AG04449 (cell line): ENCODE measurements around the gene NGEF.
A peak's percentile ranks its signal among the peaks of the same experiment; 100 is the strongest.
"Not testable (repeated sequence)": the region's sequence is repeated elsewhere in the genome, so short reads cannot be mapped to it uniquely, and the experiment has no call there.

Experiments
- CTCF ChIA-PET: fragments of 350-600 bp; formaldehyde crosslinking; extraction: SDS; loops from one replicate; lab custom pipeline; 2021; ENCODE audit warnings: antibody characterized with exemption; lab: Yijun Ruan, JAX
- POLR2A ChIA-PET: fragments of 400-600, 350-600 bp; formaldehyde crosslinking; extraction: SDS; loops from one replicate; lab custom pipeline; 2020; ENCODE audit warnings: antibody characterized with exemption, inconsistent platforms; lab: Yijun Ruan, JAX
- DNase-seq: peaks from one replicate; pipeline ENCODE4 v3.0.0-alpha.2; 2010; ENCODE audit warnings: low read depth, low spot score
- H3K4me3 ChIP-seq: 2 replicates; pipeline ENCODE4 v1.5.1; 2011; ENCODE audit warnings: low read depth, mild to moderate bottlenecking, control low read depth, low read length
- TF ChIP-seq, protein P1 (sequence below): IDR thresholded peaks from one replicate; pipeline ENCODE4 v1.5.1; 2011; ENCODE audit warnings: mild to moderate bottlenecking, moderate library complexity, low read length, control low read depth, inconsistent platforms; ENCODE audit not compliant: insufficient read depth; ENCODE audit errors: missing control alignments

NGEF gene

DNA sequence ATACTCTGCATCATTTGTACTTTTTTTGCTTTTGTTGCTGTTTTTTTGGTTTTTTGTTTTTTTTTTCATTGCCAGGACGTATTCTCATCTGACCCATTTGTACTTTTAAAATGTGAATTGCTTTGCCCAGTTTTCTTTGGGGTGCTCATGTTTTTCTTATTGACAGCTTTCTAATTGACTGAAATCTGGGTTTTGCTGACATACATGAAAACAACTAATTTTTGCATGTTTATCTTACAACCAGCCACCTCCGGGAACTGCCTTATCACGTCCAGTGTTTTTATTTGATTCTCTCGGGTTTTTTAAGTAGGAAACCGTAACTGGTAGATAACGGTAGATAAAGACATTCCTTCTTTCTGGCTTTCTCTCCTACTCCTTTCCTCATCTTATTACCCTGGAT is 104.4 kb downstream of the NGEF start:
- no peak for DNase-seq
- CTCF ChIA-PET = no interaction called here
- POLR2A ChIA-PET = no interaction called here
- no peak overlapping the region for H3K4me3 ChIP-seq
- TF ChIP-seq, protein P1, sequence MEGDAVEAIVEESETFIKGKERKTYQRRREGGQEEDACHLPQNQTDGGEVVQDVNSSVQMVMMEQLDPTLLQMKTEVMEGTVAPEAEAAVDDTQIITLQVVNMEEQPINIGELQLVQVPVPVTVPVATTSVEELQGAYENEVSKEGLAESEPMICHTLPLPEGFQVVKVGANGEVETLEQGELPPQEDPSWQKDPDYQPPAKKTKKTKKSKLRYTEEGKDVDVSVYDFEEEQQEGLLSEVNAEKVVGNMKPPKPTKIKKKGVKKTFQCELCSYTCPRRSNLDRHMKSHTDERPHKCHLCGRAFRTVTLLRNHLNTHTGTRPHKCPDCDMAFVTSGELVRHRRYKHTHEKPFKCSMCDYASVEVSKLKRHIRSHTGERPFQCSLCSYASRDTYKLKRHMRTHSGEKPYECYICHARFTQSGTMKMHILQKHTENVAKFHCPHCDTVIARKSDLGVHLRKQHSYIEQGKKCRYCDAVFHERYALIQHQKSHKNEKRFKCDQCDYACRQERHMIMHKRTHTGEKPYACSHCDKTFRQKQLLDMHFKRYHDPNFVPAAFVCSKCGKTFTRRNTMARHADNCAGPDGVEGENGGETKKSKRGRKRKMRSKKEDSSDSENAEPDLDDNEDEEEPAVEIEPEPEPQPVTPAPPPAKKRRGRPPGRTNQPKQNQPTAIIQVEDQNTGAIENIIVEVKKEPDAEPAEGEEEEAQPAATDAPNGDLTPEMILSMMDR = no peak

DNA sequence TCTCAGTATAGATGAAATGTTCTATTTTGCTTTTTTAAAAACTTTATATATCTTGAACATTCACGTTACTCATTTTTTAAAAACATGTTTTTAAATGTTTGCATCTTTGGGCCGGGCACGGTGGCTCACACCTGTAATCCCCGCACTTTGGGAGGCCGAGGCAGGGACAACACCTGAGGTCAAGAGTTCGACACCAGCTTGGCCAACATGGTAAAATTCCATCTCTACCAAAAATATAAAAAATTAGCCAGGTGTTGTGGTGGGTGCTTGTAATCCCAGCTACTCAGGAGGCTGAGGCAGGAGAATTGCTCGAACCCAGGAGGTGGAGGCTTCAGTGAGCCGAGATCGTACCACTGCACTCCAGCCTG is 105.4 kb downstream of the NGEF start:
- CTCF ChIA-PET, H3K4me3 ChIP-seq: not testable (repeated sequence)

DNA sequence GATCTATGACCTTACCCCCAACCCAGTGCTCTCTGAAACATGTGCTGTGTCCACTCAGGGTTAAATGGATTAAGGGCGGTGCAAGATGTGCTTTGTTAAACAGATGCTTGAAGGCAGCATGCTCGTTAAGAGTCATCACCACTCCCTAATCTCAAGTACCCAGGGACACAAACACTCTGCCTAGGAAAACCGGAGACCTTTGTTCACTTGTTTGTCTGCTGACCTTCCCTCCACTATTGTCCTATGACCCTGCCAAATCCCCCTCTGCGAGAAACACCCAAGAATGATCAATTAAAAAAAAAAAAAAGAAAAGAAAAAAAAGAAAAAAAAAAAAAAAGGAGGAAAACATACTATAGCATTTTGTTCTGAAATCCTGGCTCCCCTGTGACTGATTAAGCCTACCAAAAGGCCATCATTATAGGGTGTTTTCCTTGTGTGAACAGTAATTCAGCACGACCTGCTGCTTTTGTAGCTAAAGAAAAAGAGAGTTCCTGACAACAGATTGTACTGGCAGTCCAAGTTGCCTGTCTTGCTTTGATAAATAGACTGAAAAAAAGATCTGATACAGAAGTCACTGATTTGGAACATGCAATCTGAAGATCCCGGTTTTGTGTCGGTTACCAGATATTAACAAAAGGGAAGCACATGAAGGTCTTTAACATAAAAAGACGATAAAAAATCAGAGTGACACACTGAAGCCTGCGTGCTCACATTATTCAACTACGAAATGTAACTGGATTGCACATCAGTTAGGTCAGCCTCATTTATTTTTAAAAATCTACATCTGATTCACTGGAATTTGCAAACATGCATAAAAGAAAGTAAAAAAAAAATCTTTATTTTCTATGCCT is 106.0 kb downstream of the NGEF start:
- DNase-seq, H3K4me3 ChIP-seq, POLR2A ChIA-PET, CTCF ChIA-PET: not testable (repeated sequence)

More for the DNA sequence above, 105.4 kb downstream of the NGEF start:
- DNase-seq, POLR2A ChIA-PET: not testable (repeated sequence)

DNA sequence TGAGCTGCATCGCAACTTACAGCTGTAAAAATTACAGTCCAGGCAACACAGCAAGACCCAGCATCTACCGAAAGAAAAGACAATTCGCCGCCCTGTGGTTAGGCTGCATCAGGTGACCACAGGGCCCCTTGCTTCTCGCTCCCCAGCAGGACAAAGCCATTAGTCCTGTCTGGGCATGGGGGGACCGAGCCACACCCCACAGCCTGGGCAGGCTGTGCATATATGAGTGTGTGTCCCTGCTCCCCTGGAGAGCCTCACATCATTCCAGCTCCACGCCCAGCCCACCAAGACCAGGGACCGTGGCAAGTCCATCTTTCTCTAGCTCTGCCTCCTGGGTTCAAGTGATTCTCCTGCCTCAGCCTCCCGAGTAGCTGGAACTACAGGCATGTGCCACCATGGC is 109.1 kb downstream of the NGEF start:
- ChIA-PET POLR2A (no interaction called here), CTCF (interaction anchor here (1.3 kb wide), 1 partner anchor 149 kb away, joined by 3 read pairs; no protein-coding TSS in a partner anchor)
- TF ChIP-seq, protein P1 = no peak
- no peak overlapping the region for H3K4me3 ChIP-seq
- no peak for DNase-seq

DNA sequence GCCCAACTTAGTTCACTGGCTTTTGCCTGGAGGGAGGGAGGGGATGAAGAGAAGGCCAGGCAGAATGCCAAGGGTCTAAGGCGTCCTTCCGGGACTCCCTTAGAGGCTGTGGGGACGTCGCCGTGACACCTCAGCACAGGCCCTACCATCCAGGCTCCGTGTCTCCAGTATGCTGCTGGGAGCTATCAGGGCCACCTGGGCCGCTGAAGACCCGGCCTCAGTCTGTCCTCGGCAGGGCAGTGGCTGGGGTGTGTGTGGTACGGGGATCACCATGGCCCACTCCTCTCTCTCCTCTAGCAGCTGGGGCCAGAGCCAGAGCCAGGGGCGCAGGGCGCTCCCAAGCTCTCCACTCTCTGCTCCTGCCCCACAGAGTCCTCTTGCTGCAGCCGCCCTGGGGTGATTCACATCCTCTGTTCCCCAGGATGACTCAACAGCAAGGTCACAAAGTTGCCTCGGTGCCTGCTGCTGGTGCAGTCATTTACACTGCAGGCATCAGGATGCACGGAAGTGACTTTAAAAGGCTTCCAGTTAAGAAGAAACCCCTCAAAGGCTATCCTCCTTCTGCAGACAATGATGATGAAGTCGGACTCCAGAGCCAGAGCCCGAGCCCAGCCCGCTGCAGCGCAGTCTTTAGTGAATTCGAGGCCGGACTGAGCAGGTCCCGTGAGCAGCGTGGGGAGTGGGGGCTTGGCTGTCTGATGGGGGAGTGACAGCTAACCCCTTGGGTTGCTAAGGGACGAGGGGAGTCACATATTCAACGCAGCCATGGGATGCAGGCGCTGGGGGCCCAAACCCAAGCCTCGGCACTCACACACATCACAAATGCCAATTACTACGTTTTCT is 111.1 kb downstream of the NGEF start:
- H3K4me3 ChIP-seq = no peak overlapping the region
- TF ChIP-seq, protein P1 = no peak
- peak; percentile 50 for DNase-seq
- ChIA-PET CTCF (no interaction called here), POLR2A (no interaction called here)

DNA sequence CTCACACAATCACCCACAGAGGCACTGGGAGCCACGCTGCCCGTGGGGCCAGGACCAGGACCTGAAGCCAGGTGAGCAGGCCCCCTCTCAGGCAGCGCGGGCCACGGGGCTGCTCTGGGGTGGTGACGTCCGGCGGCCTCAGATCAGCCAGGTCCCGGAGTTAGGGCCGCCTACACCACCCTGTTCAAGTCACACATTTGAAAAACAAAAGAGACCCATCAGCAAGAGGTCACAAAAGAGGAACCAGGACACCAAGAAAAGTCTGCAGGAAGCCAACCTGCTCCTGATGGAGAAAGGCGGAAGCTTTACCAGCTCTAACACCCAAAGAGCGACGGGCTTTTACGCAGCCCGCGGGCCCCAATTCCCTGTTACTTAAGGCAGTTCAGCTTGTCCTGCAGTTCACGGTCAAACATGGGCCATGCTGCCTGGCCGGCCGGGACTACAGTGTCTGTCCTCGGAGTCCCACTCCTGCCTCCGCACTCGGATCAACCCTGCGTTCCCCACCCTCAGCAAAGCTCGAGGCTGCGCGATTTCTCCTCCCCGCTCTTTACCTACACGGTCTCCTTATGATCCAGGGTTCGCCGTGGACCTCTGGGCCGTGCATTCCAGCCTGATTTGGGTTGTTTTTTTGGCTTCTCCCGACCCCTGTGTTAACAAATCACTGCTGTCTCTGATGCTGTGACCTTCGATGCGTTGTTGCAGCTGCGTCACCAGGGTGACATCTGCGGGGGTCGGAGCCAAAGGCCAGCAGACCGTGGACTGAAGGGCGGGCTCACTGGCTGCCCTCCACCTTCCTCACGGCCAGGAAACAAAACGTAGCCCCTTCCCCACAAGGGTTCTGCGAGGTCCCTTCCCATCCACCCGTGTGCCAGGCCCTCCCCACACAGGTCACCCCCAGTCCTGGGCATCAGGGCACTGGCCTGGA is 112.0 kb downstream of the NGEF start:
- H3K4me3 ChIP-seq = no peak overlapping the region
- ChIA-PET POLR2A (no interaction called here), CTCF (no interaction called here)
- no peak for DNase-seq
- TF ChIP-seq, protein P1 = no peak
